NCI-H1105 treated with DMSO at 0.1 percent for 48 hours (cell line): ENCODE measurements around the gene TPO.

Experiments used
- DNase-seq: peaks from one replicate; lab custom pipeline; 2025; lab: John Stamatoyannopoulos, UW

TPO gene

DNA sequence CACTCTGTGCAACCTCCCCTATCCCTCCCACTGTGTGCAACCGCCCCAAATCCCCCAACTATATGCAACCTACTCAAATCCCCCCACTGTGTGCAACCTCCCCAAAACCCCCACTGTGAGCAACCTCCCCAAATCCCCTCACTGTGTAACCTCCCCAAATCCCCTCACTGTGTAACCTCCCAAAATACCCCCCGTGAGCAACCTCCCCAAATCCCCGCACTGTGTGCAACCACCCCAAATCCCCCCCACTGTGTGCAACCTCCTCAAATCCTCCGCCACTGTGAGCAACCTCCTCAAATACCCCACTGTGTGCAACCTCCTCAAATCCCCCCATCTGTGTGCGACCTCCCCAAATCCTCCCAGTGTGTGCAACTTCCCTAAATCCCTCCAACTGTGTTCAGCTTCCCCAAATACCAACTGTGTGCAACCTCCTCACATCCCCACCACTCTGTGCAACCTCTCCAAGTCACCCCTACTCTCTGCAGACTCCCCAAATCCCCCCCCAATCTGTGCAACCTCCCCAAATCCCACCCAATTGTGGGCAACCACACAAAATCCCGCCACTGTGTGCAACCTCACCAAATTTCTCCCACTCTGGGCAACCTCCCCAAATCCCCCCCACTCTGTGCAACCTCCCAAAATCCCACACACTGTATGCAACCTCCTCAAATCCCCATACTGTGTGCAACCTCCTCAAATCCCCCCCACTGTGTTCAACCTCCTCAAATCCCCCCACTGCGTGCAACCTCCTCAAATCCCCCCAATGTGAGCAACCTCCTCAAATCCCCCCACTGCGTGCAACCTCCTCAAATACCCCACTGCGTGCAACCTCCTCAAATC is 114.1 kb downstream of the TPO start:
- no peak for DNase-seq

DNA sequence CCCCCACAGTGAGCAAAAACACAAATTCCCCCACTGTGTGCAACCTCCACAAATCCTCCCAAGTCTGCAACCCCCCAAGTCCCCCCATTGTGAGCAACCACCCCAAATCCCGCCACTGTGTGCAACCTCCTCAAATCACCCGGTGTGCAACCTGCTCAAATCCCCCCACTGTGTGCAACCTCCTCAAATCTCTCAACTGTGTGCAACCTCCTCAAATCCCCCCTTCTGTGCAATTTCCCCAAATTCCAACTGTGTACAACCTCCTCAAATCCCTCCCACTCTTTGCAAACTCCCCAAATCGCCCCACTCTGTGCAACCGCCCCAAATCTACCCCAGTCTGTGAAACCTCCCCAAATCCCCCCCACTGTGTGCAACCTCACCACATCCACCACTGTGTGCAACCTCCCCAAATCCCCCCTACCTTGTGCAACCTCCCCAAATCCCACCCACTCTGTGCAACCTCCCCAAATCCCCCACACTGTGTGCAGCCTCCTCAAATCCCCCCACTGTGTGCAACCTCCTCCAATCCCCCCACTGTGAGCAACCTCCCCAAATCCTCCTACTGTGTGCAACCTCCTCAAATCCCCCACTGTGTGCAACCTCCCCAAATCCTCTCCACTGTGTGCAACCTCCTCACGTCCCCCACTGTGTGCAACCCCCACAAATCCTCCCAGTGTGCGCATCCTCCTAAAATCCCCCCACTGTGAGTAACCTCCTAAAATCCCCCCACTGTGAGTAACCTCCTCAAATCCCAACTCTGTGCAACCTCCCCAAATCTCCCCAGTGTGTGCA is 115.2 kb downstream of the TPO start:
- no peak for DNase-seq

DNA sequence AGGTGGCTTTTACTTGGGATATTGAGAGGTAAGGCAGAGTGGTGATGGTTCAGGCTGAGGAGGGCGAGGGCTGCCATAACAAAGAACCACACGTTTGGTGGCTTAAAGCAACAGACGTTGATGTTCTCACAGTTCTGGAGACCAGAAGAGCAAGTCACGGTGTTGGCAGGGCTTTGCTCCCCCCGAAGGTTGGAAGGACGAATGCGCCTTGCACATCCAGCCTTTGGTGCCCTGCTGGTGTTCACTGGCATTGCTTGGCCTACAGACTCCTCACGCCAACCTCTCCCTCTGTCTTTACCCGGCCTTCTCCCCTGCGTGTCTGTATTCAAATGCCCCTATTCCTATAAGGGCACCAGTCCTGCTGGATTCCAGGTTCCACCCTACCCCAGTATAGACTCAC is 125.4 kb downstream of the TPO start:
- DNase-seq: peak; percentile 36

DNA sequence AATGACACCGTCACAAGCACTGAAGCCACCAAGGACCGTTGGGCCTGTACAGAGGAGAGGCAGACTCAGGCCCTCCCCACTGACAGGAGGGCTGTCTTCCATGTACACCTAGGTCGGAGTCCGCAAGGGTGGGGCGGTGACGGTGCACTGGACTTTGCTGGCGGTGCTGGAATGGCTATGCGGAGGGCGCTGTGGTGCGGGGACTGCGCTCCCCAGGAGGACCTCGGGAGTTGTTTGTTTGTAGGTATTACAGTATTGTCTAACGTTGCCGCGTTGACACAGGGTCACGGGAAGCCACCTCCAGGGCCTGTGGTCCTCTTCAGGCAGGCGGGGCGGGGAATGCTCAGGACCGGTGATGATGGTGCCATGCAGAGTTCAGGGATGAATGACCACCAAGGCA is 126.2 kb downstream of the TPO start:
- no peak for DNase-seq

DNA sequence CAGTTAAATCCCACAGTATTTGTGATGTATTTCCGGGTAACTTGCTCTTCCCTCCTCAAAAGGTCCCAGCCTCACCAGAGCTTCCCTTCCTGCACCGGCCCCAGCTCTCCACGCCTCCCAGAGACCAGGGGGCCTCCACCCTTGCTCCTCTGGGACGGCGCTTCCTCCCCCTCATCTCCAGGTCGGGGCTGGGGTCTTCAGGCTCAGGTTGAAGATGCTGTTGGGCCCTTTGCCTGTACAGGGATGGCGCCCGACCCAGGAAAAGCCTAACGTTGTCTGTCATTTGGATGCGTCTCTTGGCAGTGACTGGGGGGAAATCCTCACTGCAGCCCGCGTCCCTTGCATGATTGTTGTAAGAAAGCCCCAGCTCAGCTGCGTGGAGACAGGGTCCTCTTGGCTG is 126.7 kb downstream of the TPO start:
- no peak for DNase-seq

DNA sequence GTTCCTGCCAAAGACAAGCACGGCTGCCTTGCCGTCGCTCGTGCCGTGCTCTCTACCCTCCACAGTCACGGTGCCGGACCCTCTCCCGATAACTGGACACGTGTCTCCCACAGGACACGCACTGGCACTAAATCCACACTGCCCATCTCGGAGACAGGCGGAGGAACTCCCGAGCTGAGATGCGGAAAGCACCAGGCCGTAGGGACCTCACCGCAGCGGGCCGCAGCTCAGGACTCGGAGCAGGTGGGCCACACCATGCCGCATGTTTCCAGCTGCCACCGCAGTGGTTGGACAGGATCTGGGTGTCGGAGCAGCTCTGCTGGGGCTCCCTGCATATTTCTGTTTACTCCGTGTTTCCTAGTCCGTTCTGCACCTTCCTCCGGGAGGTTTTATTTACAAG is 127.2 kb downstream of the TPO start:
- DNase-seq: no peak

DNA sequence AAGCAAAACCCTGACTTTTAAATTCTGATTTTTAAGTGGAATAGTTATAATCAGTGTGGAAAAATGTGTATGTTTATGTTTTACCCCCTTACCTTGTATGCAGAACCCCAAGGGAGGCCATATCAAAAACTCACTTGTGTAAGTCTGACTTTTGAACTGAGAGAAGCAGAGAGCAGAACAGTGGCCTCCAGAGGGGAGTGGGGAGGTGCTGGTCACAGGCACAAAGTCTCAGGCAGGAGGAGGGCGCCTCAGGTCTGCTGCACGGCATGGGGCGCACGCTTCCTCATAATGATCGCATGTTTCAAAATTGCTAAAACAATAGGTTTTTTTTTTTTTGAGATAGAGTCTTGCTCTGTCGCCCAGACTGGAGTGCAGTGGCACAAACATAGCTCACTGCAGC is 127.8 kb downstream of the TPO start:
- no peak for DNase-seq

DNA sequence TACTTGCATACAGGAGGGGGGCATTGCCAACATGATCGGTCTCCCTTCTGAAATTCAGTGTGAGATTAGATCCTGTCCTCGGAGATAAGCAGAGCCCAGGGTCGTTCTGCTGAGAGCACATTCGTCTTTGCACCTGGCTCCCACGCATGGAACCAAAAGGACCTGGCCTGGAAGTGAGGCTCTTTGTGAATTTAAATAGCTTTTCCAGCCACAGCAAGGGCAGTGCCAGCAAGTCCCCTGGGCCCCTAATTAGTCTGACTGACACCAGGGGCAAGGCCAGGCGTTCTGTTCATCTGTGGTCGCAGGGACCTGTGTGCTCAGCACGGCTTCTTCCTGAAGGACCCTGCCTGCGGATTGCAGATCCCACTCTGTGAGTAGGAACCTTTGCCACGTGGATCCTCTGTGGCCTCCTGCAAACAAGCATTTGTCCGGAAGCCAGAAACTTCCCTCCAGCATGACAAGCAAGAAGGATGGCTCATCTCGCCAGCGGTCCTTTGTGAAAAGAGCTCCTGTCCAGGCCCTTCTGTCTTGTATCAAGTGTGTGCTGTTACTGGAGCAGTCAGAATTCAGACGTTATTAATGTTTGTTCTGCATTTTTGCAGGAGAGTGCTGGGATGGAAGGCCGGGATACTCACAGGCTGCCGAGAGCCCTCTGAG is 128.7 kb downstream of the TPO start:
- DNase-seq: peak; percentile 1

DNA sequence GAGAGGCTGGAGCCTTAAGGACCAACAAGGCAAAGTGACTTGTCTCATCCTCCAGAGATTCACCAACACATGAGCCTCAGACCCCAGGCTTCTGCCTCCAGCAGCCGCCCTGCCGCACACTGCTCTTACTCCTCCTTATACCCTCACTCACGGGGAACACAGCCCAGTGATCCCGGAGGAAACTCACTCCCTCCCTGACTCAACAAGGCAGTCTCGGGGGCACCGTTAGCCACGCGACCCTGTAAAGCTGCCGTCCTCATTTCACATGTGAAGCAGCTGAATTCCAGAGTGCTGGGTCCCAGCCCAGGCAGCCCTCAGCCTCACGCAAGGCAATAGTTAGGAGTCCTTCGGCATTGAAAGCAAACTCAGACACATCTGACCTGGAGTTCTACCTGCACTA is 129.7 kb downstream of the TPO start:
- DNase-seq: no peak

DNA sequence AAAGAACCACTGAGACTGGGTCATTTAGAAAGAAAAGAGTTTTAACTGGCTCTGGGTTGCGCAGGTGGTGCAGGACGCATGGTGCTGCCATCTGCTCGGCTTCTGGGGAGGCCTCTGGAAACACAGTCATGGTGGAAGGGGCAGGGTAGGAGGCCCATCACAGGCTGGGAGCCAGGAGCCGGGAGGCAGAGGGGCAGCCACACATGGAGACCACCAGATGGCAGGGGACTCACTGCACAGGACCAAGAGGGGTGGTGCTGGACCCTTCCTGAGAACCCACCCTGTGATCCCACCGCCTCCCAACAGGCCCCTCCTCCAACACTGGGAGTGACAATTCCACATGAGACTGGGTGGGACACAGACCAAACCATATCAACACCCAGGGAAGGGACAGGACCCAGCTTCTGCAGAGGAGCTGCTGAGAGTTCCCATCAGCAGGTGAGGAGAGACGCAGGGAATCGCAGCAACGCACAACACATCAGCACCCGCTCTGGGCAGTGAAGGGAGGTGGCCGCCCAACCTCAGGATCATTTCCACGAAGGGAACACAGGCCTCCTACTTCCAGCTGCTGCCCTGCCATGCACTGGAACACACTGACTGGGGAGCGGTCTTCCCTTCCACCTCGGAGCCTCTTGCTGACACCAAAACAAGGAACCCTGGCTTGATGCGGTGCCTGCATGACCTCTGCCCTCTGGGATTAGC is 130.7 kb downstream of the TPO start:
- DNase-seq: no peak

DNA sequence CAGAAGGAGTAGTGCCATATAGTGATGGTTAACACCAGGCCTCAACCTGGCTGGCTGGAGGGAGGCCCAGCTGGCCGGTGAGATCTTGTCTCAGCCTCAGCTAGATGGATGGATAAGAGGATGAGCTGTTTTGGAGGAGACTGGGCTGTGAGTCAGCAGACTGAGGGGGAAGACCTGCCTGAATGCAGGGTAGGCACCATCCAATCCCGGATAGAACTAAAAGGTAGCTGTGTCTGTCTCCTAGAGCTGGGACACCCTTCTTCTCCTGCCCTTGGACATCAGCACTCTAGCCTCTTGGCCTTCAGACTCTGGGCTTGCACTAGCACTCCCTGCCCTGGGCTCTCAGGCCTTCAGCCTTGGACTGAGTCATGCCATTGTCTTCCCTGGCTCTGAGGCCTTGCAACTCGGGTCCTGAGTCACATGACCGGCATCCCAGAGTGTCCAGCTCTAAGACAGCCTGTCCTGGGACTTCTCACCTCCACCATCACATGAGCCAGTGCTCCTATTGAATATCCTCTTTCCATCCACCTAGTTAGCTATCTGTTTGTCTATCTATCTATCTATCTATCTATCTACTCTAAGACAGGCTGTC is 131.3 kb downstream of the TPO start:
- no peak for DNase-seq

DNA sequence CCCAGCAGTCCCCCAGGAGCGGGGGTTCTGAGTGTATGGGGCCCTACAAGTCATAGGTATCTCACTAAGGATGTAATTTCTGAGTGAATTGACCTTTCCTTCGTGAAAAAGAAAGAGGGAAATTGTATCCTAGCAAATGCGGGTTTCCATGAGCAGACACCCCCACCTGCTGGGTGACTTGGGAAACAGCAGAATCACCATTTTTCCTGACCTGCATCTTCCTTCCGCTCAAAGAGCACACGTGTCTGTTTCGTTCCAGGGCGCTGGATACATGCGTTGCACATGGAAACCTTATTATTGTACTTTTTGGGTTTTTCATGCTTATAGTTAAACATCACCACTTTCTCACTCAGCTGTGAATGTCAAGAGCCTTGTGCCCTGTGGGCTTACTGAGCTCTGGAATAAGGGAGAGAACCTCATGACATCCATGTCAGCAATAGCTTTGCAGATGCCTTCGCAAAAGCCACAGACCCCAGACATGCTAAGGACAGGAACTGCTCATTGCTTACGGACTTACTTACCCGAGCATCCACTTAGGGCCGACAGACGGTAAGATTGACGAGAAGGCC is 132.8 kb downstream of the TPO start:
- peak; percentile 32 for DNase-seq

DNA sequence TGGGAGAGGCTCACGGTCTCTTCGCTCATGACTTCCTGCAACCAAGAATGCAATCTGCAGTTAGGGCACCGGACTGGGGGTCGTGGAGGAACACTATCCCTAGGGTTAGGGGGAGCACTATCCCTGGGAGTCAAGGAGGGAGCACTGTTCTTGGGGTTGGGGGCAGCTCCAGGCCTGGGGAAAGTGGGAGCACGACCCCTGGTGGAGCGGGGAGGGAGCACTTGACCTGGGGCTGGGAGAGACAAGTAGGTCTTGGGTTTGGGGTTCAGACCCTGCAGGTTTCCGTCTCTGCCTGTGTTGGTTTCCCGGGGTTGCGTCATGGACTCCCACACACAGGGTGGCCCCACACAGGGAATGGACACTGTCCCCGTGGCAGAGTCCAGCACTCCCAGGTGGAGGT is 133.6 kb downstream of the TPO start:
- DNase-seq: no peak

DNA sequence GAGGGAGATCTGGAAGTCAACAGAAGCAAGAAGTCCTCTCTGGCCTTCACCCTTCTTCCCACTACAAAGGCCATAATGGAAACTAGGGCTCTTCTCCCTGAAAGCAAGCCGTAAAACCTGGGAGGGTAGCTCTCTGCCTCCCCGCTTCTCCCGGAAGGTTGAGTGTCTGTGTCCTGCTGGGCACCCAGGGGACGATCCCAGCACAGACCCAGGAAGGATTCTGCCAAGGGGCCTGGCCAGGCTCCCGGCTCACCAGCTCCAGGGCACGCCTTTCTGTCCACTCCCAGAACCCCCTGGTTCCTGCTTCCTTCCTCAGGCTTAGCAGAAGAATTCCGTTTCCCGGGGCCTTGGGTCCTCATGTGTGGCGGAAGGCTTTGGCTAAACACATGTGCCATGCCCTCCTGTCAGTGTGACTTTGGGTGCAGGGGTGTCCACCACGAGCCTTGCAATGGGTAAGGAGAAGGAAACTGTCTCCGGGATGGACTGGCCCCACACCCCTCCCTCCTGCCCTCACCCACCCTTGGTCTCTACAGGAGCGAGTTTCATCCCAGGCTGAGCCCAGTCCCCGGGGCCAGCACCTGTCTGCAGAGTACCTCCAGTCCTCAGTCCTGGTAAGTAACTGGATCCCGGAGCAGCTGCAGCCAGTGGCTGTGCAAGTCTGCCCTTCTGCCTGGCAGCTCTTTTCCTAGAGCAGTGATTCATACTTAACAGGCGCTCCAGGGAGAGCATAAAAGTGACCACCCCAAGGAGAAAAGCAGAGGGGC is 135.8 kb downstream of the TPO start:
- DNase-seq: no peak

DNA sequence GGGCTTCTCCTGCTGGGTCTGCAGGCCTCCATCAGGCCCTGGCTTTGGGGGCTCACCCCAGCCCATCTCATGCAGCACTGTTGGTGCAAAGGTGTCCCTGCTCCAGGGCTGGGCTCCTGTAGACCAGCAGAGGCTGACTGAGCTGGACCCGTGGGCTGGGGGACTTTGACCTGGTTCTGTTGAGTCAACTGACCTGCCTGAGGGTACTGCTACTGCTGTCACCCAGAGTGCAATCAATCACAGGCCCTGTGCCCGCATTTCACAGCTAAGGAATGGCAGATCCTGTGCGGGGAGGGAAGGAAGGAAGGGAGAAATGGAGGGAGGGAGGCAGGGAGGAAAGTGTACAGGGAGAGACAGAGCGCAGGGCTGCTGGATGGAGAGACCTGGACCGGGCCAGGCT is 136.8 kb downstream of the TPO start:
- DNase-seq: no peak

DNA sequence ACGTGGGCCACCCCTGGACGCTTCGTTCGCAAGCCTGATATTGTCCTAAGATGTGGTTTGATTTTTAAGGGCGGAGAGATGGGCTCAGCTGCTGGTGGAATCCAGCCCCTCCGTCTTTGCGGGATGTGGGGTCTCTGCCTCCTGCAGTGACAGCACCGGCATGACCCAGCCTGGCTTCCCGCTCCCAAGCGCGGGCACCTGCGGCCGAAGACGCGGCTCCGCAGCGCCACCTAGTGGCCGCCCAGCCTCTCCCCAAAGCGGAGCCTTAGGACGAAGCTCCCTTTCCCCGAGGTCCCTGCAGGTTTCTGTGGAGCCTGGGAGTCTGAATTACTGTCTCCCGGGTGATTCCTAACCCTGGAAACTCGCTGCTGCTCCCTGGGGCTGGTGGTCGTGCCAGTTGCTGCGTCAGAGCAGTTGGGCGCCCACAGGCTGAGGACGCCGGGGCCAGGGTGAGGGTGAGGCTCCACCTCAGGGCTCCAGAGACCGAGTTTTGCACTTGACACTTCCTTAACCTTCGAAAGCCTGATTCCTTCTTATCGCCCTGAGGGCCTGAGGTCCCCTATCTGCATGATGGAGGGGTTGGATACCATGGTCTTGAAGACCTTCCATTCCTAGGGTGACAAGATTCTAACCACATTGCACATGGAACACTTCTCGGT is 137.5 kb downstream of the TPO start:
- peak; percentile 30 for DNase-seq

DNA sequence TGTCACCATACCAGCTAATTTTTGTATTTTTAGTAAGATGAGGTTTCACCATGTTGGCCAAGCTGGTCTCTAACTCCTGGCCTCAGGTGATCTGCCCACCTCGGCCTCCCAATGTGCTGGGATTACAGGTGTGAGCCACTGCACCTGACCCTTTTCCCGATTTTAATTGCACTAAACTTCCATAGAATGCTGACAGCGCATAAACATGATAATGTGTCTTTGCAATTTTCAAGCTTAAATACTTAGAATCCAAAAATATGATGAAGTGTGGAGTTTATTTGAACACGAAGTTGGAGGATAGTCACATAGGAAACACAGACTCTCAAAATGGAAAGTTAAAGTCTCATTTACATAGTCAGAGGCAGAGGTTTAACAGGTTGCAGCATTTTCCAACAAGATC is 138.6 kb downstream of the TPO start:
- no peak for DNase-seq

DNA sequence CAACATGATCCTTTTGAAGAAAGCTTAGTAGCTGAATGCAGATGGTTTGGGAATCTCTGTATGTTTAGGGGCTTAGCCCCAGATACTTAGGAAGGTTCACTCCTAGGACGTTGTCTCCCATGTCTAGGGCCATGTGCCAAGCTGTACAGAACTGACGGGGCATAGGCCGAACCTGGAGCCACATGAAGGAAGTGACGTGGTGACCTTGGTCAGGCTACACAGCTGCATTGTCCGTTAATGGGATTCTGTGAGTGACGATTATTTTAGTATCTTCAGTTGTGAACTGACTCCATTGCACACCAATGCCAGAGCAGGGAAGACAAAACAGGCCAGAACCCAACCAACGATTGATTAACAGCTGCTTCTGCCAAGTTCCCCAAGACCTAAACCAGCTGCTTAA is 139.3 kb downstream of the TPO start:
- DNase-seq: no peak

DNA sequence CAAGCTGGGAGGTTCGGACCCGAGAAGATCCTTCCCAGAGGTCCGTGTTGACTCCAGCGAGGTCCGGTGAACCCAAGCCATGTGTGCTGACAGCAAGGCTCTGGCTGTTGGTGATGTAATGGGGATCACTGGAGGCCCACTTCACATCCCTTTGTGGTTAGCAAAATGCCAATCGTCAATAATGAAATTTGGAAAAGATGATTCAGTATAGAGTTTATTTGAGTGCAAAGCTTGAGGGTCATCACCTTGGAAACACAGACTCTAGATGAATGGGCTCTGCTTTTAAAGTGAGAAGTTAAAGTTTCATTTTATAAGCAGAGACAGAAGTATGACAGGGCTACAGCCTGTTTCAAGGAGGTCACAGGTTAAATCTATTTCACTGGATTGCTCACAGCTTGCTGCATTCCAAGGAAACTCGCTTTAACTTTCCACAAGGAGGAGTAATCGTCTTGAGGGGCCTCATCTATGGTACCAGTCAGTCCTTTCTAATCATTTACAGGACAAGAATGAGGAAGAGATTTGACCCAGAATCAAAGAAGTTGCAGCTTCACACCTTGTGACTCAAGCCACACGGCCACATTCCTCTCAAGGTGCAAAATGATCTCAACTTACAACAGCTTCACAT is 140.5 kb downstream of the TPO start:
- no peak for DNase-seq

DNA sequence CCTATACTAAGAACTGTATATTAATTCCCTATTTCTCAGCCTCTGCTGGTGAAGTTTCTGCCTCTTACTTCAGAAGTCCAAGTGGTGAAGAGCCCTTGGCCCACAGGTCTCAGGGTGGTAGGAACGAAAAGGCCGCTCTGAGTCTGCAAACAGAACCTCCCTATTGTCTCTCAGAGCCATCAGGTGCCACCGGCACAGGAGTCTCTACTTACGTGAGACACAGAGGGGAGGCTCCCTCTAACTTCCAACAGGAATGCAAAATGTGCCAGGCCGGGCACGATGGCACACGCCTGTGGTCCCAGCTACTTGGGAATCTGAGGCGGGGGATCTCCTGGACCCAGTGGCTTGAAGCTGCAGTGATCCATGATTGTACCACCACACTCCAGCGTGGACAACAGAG is 143.0 kb downstream of the TPO start:
- DNase-seq: no peak
